Measurements from ENCODE around the gene RHOXF2.

RHOXF2 gene

GRCh38 chrX:120205816-120206753 is 47.7 kb downstream of the RHOXF2 start:
- DNase-seq = no peak

GRCh38 chrX:120207009-120207605 is 48.7 kb downstream of the RHOXF2 start:
- DNase-seq = no peak

- DNase-seq = peak; percentile 66
Measured at GRCh38 chrX:120213438-120214265, 55.2 kb downstream of the RHOXF2 start.
